SHP77 (cell line): ENCODE measurements around the gene SRXN1.
"Not testable (repeated sequence)": the region's sequence is repeated elsewhere in the genome, so short reads cannot be mapped to it uniquely, and the experiment has no call there.

ENCODE experiments used
- DNase-seq, 2 experiments: peaks; one replicate each; lab custom pipeline; 2025; lab: John Stamatoyannopoulos, UW

The SRXN1 gene

DNA sequence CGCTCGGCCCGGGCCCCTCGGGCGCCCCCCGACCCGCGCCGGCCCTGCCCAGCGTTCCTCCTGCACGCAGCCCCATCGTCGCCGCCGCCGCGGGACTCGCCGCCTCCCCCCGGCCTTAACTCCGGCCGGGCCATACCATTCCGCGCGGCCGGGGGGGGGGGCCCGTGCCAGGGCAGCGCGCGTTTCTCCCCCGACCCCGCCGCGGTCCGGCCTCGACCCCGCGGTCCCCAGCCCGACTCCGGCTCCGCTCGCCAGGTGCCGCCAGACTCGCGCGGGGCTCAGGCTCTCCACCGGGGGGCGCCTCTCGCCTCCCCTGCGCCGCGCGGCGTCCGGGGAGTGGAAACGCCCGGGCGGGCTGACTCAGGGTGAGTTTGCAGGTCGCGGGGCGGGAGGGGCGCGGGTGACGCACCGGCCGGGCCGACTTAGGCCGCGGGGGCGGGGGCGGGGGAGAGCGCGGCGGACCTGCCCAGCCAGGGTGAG, at the start of gene SRXN1:
Gene SRXN1, minus strand, starts transcription at position 91 of the 480 bp plus-strand sequence. Its CDS starts 15 bp downstream, at position 76.
- peak; percentile 83 to 93 for DNase-seq

DNA sequence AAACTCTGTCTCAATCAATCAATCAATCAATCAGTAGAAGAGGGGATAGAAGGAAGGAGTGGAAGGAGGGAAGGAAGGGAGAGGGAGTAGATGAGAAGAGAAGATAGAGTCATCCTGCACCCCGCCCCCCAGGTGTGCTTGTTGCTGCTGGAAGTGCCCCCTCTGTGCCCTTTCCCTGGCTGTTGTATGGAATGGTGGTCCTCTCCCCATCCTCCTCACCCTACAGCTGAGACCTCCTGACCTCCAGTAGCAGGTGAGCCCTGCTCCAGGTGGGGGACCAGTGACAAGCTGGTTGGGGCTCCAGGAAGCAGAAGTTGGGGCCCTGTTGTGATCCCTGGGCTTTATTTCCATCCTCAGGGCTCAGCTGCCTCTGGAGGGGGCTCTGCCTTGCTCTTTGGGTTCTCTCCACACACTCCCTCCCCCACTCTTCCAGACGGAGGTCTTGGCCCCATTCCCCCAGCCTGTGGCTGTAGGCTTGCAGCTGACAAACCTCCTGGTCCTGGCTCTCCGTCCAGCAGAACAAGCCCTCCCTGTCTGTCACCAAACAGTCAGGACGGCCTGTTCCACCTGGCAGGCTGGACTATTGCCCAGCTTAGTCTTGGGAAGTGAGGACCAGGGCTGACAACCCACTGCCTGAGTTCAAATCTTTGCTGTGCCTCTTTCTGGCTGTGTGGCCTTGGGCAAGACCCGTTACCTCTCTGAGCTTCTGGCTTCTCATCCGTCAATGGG, 48.6 kb upstream of the SRXN1 start:
- no peak for DNase-seq

GRCh38 chr20:699811-700338, 46.9 kb upstream of the SRXN1 start:
- no peak for DNase-seq

- no peak for DNase-seq
Observed at GRCh38 chr20:699342-699741, 46.3 kb upstream of the SRXN1 start.

GRCh38 chr20:698276-698675, 45.3 kb upstream of the SRXN1 start:
- no peak for DNase-seq

DNA sequence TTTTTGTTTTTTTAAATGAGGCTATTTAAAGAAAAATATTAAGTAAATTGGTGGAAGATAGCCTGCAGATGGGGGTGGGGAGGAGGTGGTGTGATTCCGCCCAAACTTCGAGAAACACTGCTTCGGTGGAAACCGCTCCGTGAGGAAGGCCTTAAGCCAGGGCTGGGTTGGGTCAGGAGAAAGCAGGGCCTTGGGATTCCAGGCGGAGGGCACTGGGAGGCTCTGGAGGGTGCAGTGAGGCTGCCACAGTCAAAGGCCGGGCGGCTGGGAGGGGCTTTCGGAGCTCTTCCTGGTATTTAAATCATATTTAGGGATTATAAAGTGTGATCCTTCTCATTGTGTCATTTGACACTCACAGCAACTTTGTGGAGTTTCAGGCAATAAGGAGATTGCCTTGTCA, 44.8 kb upstream of the SRXN1 start:
- no peak for DNase-seq

GRCh38 chr20:695165-695866, 42.3 kb upstream of the SRXN1 start:
- DNase-seq, result no peak

DNA sequence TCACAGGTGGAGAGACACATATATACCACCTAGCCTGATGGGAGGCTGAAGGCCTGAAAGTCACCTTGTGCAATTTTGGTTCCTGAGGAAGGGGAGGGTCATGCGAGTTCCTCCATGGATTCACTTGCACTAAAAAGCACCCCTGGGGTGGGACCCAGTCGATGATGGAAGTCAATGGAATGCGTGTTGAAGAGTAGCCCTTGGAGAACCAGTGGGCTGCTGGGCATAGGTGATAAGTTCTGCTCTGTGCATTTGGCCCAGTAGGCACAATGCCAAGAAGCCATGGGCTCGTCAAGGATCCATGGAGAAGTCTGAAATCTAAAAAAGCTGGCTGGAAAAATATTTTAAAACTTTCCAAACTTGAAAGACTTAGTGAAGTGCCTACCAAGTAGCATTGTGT, 41.5 kb upstream of the SRXN1 start:
- DNase-seq, result no peak

DNA sequence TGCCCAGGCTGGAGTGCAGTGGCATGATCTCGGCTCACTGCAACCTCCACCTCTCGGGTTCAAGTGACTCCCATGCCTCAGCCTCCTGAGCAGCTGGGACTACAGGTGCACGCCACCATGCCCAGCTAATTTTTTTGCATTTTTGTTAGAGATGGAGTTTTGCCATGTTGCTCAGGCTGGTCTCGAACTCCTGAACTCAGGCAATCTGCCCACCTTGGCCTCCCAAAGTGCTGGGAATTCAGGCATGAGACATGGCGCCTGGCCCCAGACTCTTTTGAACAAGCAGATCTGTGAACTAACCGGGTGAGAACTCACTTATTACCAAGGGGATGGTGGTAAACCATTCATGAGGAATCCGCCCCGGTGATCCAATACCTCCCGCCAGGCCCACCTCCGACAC, 40.8 kb upstream of the SRXN1 start:
- DNase-seq, result not testable (repeated sequence)

GRCh38 chr20:692044-692443, 39.0 kb upstream of the SRXN1 start:
- DNase-seq, result no peak

- DNase-seq, result no peak
Observed at GRCh38 chr20:689947-690346, 36.9 kb upstream of the SRXN1 start.

DNA sequence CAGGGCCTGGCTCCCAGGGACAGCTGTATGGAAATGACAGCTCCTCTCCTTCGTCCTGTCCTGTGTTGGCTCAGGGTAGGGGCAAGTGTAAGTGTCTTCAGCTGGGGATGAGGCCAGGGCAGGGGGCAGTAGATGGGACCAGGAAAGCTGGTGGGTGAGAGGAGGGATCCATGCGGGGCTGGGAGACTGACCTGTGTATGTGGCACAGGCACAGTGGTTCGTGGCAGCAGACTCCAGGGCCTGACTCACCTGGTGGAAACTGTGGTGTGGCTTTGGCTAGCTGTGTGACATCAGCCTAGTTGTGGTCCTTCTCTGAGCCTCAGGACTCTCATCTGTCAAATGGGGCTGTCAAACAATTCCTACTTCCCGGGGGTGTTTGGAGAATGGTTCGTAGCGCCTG, 36.3 kb upstream of the SRXN1 start:
- DNase-seq, result no peak

- peak in 1 of 2 experiments; percentile 33 for DNase-seq
Observed at GRCh38 chr20:688809-689212, 35.8 kb upstream of the SRXN1 start.

DNA sequence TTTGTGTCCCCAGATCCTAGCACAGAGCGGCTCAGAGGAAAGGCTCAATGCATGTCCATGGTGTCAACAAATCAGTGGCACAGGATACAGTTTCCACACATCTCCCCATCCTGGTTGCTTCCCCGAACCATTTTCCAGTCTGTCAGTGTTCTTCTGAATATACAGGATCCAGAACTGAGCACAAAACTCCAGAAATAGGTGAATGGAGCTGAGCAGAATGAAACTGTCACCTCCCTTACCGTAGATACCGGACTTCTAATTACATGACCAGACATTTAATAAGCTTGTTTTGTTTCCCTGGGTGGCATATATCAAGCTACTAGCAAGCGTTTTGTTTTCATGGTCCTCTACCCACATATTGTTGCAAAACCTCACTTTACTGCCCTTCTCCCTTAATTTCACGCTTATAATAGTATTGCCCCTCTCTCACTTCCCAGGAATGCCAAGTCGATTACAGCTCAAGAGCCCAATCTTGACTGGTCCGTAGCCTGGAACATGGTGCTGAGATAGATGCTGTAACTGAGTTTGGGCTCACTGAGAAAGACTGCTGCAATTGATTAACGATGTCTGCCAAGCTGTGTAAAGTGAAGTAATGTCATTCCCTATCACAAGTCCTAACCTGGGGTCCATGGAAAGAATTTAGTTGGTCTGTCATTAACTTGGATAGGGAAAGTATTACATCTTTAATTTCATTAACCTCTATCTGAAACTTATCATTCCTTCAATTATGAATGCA, 34.6 kb upstream of the SRXN1 start:
- DNase-seq, result no peak

GRCh38 chr20:684676-685319, 31.8 kb upstream of the SRXN1 start:
- DNase-seq, result no peak

DNA sequence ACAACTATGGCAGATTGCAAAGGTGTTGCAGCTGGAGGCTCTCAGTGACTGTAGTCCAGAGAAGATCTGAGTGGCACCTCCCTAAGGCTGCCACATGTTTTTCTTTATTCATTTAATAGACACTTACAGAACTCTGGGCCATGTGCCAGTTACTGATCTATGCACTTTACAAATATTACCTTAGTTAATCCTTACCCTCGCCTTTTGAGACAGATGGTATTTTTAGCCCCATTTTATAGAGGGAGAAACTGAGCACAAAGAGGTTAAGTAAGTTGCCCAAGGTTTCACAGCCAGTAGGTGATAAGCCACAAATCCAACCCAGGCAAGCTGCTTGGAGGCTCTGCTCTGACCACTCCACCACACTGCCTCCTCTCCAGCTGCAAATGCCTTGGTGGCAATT, 29.1 kb upstream of the SRXN1 start:
- DNase-seq, result no peak

- no peak for DNase-seq
Observed at GRCh38 chr20:680638-681187, 27.7 kb upstream of the SRXN1 start.

DNA sequence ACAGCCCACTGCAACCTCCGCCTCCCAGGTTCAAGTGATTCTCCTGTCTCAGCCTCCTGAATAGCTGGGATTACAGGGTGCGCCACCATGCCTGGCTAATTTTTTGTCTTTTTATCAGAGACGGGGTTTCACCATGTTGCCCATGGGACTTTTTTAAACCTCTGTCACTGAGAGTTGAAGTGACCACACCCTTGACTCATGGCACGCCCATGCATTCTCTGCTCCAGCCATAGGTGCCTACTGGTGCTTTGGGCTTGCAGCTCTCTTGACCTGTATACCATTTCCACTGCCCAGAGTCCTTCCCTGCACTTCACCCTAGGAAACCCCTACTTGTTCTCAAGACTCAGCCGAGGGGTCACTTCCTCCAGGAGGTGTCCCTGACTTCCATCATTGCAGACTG, 25.0 kb upstream of the SRXN1 start:
- DNase-seq, result no peak

DNA sequence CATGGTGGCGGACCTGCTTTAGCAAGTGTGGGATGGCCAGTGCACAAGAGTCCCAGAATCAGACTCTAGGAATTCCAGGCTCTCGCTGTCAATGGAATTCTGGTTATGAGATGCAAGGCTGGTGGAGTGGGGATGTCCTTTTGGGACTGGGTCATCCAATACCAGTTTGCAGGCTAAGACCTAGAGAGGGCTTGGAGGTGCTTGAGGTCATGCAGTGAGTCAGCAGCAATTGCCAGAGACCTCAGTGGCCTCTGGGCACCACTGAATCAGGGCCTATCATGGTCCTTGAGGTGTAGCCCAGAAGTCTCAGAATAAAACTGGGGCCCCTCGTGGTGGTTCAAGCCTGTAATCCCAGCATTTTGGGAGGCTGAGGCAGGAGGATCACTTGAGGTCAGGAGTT, 24.0 kb upstream of the SRXN1 start:
- DNase-seq, result no peak

GRCh38 chr20:676315-676937, 23.4 kb upstream of the SRXN1 start:
- no peak for DNase-seq
